ENCODE measurements around the gene SNAI3. TPM values are rescaled to one million over a fixed set of nuclear protein-coding genes. Genes with fewer than 3 reads are reported as not detected.

The SNAI3 gene
- total RNA-seq, 4 donors from 2014 or later: 0.94 to 2.0 (median 1.5) TPM

DNA sequence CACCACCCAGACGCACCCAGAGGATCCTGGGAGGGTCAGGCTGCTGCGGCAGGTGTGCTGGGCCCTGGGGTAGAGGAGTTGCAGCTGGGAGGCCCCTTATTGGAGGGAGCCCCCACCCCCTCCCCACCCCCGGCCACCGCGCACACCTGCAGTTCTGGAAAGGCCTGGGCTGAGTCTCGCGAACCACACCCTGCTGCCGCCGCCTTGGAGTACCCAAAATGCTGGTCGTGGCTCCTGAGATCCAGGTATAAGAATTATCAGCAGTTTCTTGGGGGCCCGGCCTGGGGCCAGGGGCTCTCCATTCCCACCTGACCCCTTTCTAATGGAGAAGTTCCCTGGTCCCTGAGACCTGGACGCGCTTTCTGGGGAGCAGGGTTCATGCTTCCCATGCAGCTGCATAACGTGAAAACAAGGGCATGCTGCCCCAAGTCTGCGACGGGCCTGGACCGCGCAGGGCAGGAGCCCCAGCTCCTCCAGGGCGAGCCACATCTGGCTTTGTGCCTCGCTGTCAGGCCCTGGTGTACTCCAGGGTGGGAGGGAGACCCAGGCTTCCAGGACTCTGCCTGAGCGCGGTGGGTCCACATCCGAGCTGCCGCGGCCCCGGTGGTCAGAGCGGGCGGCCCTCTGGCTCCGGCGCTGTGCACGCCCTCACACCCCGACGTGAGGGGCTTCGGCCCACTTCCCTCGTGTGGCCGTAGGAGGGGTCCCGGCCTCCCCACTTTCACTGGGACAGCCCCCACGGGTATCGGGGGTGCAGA lies 7.3 kb upstream of the SNAI3 start:
- no peak for TF ChIP-seq CTCF (IDR thresholded peaks at IDR 0.05; ENCODE audit: low read depth)

- TF ChIP-seq CTCF (IDR thresholded peaks at IDR 0.05; ENCODE audit: low read depth): no peak
Observed at GRCh38 chr16:88692861-88693260, 6.6 kb upstream of the SNAI3 start.

GRCh38 chr16:88691924-88692560 lies 5.7 kb upstream of the SNAI3 start:
- no peak for TF ChIP-seq CTCF (IDR thresholded peaks at IDR 0.05; ENCODE audit: low read depth)

DNA sequence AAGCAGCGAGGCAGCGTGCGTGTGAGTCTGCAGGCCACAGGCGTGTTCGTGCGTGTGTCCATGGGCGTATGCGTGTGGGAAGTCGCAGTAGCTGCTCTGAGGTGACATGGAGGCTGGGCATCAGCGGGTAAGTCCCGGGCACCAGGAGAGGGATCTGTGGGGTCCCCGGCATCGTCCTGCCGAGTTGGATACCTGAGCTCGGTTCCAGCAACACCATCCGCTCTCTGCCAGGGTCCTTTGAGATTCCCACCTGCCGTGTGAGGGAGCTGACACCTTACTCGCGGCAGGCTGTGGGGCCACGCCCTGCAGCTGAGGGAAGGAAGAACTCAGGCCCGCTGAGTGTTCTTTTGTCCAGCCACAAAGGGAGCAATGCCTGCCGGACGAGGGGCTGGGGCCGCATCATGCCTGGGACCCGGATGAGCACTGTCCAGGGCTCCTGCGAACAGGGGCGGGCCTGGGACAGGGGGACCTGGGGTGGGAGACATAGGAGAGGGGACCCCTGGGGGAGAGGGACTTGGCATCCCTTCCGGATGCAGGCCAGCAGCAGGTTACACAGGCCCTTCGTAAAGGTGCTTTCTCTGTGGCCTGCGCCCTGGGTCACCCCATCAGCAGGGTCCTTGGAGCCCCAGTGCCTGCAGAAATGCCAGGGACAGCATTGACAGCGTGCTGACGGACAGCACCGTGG lies 5.0 kb upstream of the SNAI3 start:
- TF ChIP-seq CTCF (IDR thresholded peaks at IDR 0.05; ENCODE audit: low read depth): no peak

DNA sequence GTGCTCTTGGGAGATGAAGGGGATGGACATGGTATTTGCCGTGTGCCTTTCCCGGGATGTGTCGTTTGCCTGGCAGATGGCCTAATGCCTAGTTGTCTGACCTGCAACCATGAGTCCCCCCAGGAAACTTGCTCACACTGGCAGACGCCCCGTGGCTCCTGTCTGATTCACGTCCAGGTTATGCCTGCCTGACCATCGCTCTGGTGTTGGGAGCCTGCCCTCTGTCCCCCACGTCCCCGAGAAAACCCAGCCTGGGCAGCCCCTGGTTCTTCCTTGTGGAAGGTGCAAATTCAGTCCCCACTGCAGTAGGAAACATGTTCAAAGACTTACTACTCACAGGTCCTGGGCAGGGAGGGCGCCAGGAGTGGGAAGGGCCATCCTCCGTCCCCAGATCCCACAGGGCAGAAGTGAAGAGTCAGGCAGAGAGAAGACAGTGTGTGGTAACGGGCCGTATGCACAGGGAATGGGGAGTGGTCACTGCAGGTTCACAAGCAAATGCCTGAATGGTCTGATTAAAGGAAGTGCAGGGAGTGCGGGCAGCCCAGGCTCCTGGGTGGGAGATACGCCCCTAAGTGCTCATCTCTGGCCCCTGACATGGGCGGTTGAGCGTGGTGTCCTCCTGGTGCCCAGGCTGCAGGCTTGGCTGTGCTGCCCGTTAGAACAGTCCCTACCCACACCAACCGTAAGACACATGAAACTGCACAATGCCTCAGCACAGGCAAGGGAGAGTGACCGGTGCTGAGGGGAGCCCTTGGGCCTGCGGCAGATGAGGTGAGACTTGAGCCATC lies 4.2 kb upstream of the SNAI3 start:
- no peak for TF ChIP-seq CTCF (IDR thresholded peaks at IDR 0.05; ENCODE audit: low read depth)

GRCh38 chr16:88688013-88688778 lies 1.9 kb upstream of the SNAI3 start:
- TF ChIP-seq CTCF (IDR thresholded peaks at IDR 0.05; ENCODE audit: low read depth): no peak
